NCI-H446 (cell line): ENCODE results near the gene PSMD12.

ENCODE experiments used
- DNase-seq, 2 experiments: peaks; one replicate each; lab custom pipeline; 2025; lab: John Stamatoyannopoulos, UW

PSMD12 gene

DNA sequence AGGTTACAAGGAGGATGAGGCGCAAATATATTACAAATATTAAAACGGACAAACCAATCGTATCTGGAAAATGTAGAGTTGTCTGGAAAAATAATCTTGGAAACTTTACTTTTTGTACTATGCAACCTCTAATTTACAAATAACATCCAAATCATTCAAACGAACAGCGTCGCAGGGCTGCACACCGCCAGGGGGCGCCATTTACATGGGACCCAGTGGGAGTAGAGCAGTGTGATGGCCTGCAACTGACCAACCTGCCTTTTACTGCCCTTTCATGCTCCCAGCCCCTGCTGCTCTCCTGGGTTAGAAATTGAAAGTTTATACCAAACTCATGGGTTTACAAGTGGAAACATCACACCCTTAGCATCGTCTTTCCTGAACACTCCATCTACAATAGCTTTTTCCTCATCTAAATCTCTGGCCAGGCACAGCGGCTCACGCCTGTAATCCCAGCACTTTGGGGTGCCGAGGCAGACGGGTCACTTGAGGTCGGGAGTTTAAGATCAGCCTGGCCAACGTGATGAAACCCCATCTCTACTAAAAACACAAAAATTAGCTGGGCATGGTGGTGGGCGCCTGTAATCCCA is 20.7 kb upstream of the PSMD12 start:
- DNase-seq: peak; percentile 23 to 38

DNA sequence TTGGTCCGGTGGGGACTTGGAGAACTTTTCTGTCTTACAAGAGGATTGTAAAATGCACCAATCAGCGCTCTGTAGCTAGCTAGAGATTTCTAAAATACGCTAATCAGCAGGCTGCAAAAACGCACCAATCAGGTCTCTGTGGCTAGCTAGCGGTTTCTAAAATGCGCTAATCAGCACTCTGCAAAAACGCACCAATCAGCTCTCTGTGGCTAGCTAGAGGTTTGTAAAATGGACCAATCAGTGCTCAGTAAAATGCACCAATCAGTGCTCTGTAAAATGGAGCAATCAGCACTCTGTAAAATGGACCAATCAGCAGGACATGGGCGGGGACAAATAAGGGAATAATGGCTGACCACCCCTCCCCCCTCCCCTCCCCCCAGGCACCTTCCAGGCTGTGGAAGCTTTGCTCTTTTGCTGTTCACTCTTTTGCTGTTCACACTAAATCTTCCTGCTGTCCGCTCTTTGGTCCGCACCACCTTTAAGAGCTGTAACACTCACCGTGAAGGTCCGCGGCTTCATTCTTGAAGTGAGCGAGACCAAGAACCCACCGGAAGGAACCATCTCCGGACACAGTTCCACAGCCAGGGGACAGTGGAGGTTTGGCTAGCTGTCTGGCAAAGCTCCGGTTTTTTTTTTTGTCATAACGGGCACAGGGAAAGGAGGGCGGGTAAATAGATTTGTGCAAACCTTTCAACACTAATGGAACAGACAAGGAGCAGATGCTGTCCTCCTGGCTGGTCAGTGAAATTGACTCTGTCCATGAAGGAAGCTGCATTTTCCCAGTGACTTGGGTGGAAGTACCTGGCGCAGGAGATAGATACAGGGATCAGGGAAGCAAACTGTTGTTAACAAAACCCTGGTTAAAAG is 19.0 kb upstream of the PSMD12 start:
- no peak for DNase-seq

DNA sequence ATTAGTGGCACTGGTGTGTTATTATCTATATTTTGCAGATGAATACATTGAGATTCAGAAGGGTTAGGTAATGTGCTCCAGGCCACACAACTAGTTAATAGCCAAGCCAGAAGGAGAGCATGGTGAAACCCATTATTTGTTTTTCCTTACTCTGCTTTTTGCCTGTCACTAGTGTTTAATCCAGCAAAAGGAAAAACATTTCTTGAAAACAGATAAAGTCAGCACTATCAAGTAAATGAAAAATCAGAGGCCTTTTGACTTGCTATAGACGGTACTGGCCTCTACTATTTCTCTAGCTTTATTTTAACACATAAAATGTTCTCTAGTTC is 15.5 kb upstream of the PSMD12 start:
- DNase-seq: no peak

DNA sequence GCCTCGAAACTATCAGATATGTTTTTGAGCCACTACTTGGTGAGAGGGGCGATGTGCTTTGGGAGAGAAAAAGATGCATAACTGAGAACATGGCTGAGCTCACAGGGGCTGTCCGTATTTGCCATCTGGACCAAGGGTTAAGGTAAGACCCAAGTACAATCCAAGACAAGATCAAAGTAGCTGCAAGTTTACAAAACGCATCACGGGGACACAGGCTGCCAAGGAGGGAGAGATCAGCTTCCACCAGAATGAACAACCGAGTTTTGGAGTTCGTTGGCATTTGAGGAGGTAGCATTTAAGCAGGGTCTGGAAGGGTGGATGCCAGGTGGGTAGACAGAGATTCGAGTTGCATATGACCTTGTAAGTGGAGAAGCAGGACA is 12.9 kb upstream of the PSMD12 start:
- DNase-seq: no peak

DNA sequence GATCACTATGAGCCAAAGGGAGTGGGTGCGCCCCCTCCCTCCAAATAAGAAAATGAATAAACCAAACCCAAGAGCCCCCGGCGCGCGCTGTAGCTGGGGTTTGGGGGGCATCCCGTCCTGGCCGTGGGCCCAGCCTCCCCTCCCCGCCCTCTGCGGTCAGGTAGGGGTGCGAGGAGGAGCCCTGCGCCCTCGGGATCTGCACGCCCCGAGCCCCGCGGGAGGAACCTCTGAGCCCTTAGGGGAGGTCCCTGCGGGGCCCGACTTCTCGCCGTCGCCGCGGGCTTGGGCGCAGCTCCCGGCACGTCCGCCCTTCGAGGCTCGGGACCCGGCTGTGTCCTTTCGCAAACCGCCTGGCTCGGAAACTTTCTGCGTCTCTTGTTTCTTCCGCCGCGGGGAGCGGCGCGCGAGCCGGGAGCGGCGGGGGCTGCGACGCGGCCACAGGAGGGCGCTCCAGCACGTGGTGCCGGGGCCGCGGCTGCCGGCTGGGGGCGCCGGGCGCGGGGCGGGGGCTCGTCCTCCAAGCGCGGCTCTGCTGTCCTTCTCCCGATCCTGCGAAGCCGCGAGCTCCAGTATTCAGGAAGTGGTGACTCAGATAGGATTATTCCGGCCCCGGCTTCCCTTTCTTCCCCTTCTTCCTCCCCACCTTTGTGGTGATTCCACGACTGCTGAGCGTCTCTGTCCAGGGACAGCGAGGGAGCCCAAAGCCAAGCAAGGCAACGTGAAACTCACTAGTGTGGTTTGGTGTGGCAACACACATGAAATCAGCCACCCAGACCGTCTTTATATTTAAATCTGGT is 12.3 kb upstream of the PSMD12 start:
- peak; percentile 23 to 82 for DNase-seq

DNA sequence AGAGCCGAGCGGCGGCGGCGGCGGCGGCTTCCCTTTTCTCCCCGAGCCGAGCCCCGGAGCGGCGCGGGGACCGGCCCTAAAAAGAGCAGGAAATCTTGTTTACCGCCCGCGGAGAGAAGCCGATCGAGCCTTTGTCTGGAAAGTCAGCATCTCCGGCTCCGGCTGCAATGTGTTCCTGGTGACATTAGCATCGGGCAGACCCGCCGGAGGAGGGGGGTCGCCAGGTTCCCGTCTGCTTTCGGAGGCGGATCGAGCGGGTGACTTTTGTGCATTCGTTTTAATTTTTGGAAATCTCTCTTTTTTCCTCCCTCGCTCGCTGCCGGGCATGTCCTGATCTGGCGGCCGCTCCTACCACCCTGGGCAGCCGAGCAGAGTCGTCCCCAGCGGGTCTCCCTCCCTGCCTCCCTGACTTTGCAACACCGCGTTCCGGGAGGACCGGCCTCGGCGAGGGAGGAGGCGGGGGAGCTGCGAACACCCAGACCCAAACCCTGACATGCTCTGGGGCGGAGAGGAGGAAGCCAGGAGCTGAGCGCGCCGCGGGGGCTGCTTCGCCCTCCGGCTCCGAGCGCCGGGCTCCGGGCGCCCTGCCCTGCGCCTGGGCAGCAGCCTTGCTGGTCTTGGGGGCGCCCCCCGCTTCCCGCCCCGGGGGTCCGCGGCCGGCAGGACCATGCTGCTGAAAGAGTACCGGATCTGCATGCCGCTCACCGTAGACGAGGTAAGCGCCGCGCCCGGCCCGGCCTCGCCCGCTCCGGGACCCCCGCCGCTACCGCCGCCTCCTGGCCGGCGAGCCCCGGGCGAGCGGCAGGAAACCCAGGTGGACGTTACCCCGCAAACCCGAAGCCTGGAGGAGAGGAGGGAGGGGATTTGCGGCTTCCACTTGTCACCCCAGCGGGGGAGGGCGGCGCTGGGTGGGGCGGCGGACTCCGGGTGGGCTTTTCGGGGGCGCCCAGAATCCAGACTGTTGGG is 11.4 kb upstream of the PSMD12 start:
- DNase-seq: peak in 1 of 2 experiments; percentile 37

DNA sequence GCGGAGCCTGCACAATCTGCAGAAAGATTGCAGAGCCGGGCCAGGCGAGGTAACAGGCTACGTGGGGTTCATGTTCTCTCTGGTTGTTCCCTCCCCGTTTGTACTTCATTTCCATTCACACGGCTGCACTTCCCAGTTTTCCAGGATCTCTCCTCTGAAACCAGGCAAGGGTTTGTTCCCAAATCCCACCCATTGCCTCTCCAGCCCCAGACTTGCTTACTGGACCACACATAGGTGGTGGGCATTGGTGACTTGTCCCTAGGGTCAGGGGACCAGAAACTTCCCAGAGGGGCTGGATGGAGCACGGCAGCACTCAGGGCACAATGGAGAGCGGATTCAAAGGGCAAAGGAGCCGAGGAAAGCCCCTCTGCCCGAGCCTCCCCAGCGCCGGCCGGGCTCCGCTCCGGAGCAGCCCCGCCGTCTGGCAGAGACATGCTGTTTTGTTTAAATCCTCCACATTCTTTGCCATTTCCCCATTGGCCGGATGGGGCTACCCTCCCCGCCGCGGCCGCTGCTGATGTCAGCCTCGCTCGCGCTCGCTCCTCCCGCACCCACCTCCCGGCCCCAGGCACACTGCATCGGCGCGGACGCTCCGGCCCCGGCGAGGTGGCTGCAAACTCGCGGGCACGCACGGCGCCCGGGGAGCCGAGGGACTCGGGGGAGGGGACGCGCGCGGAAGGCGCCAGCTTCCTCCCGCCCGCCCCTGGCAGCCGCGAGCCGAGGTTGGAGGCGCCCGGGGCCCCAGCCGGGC is 10.5 kb upstream of the PSMD12 start, which contains the start of gene PITPNC1:
PITPNC1 (plus strand) TSS at position 545 of the 751 bp plus-strand sequence.
- peak; percentile 25 to 85 for DNase-seq

DNA sequence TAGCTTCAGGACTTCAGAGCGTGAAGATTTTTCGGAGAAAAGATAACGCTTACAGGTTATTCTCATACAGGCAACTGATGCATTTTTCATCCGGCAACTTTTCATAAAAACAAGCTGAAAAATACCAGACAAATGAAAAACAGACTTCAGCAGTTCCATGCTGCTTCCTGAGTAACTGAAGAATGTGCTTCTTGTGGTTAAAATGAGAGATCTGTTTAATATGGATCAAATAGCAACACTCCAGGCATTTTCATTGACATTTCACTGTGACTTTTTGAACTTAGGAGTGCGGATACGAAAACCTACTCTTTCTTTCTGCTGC is 10.0 kb upstream of the PSMD12 start:
- DNase-seq: no peak

DNA sequence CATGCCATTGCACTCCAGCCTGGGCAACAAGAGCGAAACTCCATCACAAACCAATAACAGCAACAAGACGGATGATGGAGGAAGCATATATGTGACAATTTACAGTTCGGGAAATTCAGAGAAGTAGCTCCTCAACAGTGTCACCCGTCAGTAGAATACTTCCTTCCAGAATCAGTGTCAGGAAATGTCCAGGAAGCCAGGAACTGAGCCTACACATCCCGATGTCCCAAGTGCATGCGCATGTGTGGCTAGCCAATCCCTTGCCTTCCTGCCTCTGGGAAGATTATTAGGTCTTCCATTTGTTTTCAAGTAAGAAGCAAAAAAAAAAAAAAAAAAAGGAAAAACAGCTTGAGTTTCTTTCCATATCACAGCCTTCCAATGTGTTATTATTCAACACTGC is 9.3 kb upstream of the PSMD12 start:
- no peak for DNase-seq

DNA sequence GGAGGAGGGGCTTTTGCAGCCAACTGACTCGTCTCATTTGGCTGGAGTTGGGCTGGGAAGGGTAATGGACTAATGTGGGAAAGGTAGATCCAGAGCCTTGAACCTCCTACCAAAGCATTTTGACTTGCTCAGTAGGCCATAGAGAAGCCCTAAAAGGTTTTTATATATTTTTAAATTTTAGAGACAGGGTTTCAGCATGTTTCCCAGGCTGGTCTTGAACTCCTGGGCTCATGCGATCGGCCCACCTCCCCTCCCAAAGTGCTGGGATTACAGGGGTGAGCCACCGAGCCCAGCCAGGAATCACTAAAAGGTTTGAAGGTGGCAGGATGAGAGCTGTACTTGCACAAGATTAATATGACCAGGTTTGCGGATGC is 8.7 kb upstream of the PSMD12 start:
- no peak for DNase-seq

DNA sequence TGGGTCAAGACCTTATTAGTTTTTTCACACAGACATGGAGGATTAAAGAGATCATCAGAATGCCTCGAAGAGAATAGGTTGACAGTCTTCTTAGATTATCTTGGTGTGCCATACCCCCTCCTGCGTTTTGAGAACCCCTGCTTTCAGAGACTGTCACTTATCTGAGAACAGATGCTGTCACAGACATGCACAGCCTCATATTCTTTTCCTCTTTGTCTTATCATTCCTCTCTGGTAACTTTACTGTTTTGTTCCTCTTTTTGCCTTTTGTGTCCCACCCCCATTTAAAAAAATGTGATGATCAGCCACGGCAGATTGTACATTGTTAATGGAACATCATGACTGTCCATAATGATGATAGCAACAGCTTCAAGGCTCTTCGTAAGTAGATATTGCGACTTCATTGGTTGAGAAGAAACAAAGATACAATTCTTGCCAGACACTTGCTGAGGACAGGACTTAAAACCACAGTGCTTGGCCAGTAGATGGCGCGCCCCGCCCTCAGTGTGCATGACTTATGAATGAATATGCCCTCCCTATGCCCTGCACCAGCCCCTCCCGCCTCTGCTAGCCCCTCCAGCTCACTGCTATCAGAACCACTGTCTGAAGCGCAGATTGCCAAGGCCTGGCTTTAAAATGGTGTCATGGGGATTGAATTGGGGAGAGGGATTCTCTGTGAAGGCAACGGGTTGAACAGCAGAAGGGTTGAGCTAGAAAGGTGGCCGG is 8.1 kb upstream of the PSMD12 start:
- DNase-seq: peak; percentile 62 to 85

DNA sequence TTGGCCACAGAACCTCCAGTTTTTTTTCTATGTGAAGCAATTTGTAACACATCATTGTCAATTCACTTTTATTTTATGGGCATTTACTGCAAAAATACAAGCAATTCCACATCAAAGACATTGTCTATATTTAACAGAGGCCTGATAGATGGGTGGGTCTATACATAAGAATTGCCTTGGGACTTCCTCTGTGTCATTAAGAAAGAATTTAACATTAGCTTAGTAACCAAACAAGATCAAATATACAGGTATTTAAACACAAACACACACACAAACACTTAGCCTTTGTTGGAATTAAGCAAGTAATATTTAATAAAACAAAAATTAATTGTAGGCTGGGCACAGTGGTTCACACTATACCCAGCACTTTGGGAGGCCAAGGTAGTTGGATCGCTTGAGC is 6.4 kb upstream of the PSMD12 start:
- DNase-seq: no peak

DNA sequence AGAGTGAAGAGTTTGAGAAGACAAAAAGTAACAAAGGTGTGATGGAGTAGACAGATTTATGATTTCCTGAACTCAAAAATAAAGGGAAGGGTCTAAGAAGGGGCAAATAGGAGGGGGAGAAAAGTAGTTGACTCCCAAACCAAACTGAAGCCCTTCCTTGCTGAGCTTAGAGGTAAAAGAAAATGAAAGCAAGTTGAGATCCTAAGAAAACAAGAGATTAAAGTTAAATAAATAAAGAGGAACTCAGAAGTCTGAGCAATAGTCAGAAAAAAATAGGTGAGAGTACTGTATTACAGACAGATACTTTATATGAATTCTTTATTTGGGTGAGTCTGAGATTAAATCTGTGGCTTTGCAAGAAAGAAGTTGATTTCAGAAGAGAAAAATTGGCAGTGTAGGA is 3.3 kb upstream of the PSMD12 start:
- DNase-seq: no peak

DNA sequence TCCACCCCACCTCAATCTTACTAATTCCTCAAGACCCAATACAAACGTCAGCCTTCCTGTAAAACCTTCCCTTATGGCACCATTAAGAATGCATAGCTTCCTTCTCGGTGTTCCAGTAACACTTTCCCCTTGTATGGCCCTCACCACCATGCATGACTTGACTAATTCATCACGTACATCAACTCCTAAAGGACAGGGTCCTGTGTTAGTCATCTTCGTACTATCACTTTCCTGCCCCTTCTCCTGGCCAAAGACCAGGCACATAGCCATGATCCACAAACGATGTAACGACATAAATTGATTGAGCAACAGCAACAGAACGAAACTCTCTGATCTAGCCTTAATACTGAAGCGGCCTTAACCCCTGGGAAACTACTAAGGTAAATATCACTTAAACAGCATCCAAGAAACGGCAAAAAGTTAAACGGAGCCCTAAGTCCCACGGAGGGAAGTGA is 612 bp downstream of the PSMD12 start:
- no peak for DNase-seq

DNA sequence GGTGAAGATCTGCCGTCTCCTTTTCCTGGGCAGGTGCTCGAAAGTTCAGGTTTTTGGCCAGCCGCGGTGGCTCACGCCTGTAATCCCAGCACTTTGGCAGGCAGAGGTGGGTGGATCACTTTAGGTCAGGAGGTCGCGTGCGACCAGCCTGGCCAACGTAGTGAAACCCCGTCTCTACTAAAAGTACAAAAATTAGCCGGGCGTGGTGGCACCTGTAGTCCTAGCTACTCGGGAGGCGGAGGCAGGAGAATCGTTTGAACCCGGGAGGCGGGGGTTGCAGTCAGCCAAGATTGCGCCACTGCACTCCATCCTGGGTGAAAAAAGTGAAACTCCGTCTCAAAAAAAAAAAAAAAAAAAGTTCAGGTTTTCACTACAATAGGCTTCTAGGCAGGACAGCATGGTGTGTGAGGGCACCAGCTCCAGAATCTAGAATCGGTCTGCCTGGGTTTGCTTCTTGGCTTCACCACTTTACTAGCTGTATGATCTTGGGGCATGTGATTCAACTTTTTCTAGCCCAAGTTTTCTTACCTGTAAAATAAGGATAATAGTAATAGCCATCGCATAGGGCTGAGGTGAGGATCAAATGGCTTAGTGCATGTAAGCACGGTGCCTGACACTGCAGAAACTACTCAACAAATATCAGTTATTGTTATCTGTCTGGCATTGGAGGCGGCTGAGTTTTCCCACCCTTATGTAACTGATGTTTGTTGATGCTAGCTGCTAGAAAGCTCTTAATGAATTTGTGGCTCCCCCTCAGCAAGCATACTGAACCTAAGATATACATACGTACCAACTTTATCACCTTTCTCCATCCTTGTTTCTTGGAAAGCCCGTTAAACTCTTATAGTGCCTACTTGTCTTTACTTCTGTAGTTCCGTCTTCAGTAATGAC is 1.3 kb downstream of the PSMD12 start:
- no peak for DNase-seq

DNA sequence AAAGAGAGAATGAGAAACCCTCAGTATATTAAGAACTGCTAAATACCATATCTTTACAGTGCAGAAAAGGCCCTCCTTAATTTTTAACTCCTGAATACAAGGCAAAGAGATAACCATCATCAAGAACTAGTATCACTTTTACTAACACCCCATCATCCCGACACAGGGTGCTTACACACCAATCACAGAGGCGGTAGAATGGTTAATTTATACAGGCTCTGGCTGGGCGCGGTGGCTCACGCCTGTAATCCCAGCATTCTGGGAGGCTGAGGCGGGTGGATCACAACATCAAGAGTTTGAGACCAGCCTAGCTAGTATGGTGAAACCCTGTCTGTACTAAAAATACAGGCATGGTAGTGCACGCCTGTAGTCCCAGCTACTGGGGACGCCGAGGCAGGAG is 4.2 kb downstream of the PSMD12 start:
- DNase-seq: no peak

DNA sequence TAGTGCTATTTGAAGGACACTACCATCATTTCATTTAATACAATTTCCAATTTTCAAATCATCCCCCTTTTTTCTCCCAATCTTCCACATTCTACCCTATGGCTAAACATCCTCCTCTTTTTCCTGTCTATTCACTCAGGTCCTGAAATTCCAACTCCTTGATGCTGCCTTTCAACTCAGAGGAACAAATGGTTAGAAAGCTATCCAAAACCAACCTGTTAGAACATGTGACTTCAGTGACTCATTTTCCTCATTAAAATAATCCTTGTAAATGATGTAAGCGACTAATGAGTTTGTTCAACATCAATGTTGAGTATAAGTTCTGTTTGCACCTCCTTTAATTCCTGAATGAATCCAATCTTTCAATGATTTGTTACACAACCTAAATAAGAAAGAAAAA is 5.5 kb downstream of the PSMD12 start:
- no peak for DNase-seq

DNA sequence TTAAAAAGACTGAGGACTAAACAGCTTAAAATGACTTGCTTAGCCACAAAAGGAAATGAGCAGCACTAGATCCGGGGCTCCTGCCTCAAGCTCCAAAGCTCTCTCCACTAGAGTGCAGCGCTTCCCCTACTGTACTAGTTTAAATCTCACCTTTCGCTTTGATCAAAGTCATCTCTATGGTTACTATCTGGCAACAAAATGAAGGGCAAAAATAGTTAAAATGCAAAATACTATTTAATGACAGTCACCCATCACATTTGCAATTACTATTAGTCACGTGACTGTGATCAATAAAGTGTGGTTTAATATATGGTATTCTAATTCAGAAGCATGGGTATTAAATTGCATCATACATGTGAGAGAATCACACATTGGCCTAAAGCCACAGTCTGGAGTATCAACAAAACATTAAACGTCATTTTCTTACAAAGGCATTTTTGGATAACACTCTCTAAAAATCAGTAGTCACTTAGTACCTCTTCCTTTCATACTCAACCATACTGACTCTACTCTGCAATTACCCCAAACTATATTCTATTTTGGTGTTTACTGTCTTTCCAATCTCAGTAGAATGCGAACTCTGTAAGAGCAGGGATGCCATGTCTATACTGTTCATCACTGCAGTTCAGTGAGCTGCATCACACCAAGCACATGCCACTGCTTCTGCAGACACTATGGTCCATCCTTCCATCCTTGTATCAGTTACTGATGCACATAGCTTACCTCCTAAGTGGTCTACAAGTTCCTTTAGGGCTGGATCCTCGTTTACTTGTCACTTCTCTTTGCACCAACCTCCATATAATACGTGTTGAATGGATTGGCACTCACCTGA is 6.2 kb downstream of the PSMD12 start:
- peak in 1 of 2 experiments; percentile 15 for DNase-seq

DNA sequence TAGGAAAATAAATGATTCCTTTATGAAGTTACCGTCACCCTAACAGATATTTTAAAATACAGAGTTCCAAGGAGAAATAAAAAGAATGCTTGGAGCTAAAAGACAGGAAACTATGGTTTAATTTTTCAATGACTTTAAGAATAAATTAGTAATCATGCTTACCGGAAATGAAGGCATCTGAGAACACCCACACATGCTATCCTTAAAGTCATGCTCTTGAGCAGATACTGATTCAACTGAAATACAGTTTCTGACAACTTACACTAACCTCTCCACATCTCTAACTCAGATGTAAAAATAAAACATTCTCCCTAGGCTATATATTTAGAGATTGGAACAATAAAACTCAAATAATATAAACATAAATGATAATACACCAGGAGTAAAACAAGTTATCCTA is 7.8 kb downstream of the PSMD12 start:
- no peak for DNase-seq
